ENCODE data around the gene NPHP3. TPM values are rescaled to one million over a fixed set of nuclear protein-coding genes. Genes with fewer than 3 reads are reported as not detected.
A peak's percentile ranks its signal among the peaks of the same experiment; 100 is the strongest.
"Not testable (repeated sequence)": the region's sequence is repeated elsewhere in the genome, so short reads cannot be mapped to it uniquely, and the experiment has no call there.

Gene NPHP3
- total and polyA plus RNA-seq, 2 experiments from 2014 or later, result 11.6 to 27.2 TPM

DNA sequence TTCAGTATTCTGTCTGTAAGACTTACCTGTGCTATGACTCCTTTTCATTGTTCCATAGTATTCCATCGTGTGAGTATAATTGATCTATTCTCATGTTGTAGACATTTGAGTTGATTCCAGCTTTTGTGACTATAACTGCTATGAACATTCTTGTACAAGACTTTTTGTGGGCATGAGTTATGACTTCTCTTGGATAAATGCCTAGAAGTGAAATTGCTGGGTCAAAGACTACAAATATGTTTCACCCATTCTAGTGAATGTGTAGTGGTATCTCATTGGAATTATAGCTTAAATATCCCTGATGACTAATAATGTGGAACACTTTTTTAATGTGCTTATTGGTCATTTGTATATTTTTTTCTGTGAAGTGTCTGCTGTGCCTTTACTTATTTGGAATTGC, 27.6 kb upstream of the NPHP3 start:
- Histone ChIP-seq H3K27me3 (replicated peaks; ENCODE audit: insufficient read depth) (no peaks in the 10 kb centered on the region), H3K9ac (no peak overlapping the region), H3K79me2 (ENCODE audit: insufficient read depth) (no peaks in the 10 kb centered on the region), H3K36me3 (ENCODE audit: low read depth) (no peaks in the 10 kb centered on the region), H3K9me3 (ENCODE audit: low read depth) (no peaks in the 10 kb centered on the region), H3K4me1 (ENCODE audit: insufficient read depth) (no peaks in the 10 kb centered on the region), H3K4me2 (ENCODE audit: unreplicated experiment) (no peak overlapping the region), H3F3A (ENCODE audit: insufficient read depth) (no peaks in the 10 kb centered on the region), H4K20me1 (ENCODE audit: insufficient read depth) (no peaks in the 10 kb centered on the region), H3K4me3 (no peak overlapping the region), H3K27ac (no peak overlapping the region), H2AFZ (no peak overlapping the region), H3K9me2 (ENCODE audit: insufficient read depth) (no peaks in the 10 kb centered on the region)
- WGBS, 2 experiments (ENCODE audit: low coverage in 1 of 2, low lambda C conversion rate in 2 of 2, missing lambda C conversion rate in 2 of 2), result 59% methylated on average over 1 of the region's 1 CpG
- TF ChIP-seq EZH2phosphoT487 (IDR thresholded peaks at IDR 0.05; ENCODE audit: insufficient read depth, low read depth) (no peak), EZH2 (IDR thresholded peaks at IDR 0.05; ENCODE audit: insufficient read depth, poor library complexity, severe bottlenecking) (no peak)
- in situ Hi-C loops (cut with MboI), result no loop called here
- peak; percentile 3 for DNase-seq

DNA sequence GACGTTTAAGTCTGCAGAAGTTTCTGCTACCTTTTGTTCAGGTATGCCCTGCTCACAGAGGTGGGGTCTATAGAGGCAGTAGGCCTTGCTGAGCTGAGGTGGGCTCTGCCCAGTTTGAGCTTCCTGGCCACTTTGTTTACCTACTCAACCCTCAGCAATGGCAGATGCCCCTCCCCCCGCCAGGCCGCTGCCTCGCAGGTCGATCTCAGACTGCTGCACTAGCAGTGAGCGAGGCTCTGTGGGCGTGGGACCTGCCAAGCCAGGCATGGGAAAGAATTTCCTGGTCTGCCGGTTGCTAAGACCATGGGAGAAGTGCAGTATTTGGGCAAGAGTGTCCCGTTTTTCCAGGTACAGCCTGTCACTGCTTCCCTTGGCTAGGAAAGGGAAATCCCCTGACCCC, 24.5 kb upstream of the NPHP3 start:
- H4K20me1 ChIP-seq (ENCODE audit: insufficient read depth); H3K9me3 ChIP-seq (ENCODE audit: low read depth); H3K9ac ChIP-seq; H3K4me2 ChIP-seq (ENCODE audit: unreplicated experiment); H3K27me3 ChIP-seq (replicated peaks; ENCODE audit: insufficient read depth); H3K36me3 ChIP-seq (ENCODE audit: low read depth); H3K4me1 ChIP-seq (ENCODE audit: insufficient read depth); H3K79me2 ChIP-seq (ENCODE audit: insufficient read depth); H3K27ac ChIP-seq; H3K4me3 ChIP-seq; H2AFZ ChIP-seq; H3F3A ChIP-seq (ENCODE audit: insufficient read depth); in situ Hi-C loops (cut with MboI); DNase-seq; H3K9me2 ChIP-seq (ENCODE audit: insufficient read depth): not testable (repeated sequence)
- 46 to 47% methylated on average over 9 of the region's 9 CpGs for WGBS, 2 experiments (ENCODE audit: low coverage in 1 of 2, low lambda C conversion rate in 2 of 2, missing lambda C conversion rate in 2 of 2)

DNA sequence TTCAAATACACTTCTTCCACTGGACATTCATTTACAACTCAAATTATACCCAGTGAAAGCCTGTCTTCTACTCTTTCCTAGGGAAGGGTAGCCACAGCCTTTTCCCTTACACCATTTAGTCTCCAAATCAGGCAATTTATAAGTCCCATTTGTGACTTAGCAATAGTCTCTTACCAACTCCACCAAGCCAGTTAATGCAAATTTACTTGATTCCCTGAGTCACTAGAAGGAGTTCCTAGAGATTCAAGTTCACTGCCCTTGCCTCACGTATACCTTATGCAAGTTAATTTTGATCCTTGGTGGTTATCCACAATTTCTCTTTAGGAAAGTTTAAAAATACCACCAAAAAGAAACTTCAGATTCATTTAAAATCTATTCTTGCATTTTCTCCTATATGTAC, 16.1 kb upstream of the NPHP3 start:
- no peak for DNase-seq
- no peaks in the 10 kb centered on the region for H3K79me2 ChIP-seq (ENCODE audit: insufficient read depth)
- H3K36me3 ChIP-seq (ENCODE audit: low read depth), result no peaks in the 10 kb centered on the region
- H3K4me3 ChIP-seq, result no peak overlapping the region
- in situ Hi-C loops (cut with MboI), result loop anchor here (10.0 kb wide), 2 partner anchors 306 to 686 kb away; no protein-coding TSS in a partner anchor
- no peaks in the 10 kb centered on the region for H3K9me3 ChIP-seq (ENCODE audit: low read depth)
- no peaks in the 10 kb centered on the region for H4K20me1 ChIP-seq (ENCODE audit: insufficient read depth)
- H3F3A ChIP-seq (ENCODE audit: insufficient read depth), result no peaks in the 10 kb centered on the region
- no peak overlapping the region for H3K9ac ChIP-seq
- H2AFZ ChIP-seq, result no peak overlapping the region
- no peak overlapping the region for H3K27ac ChIP-seq
- H3K4me1 ChIP-seq (ENCODE audit: insufficient read depth), result no peaks in the 10 kb centered on the region
- 61 to 65% methylated on average over 1 of the region's 1 CpG for WGBS, 2 experiments (ENCODE audit: low coverage in 1 of 2, low lambda C conversion rate in 2 of 2, missing lambda C conversion rate in 2 of 2)
- TF ChIP-seq EZH2 (IDR thresholded peaks at IDR 0.05; ENCODE audit: insufficient read depth, poor library complexity, severe bottlenecking) (no peak), EZH2phosphoT487 (IDR thresholded peaks at IDR 0.05; ENCODE audit: insufficient read depth, low read depth) (no peak)
- peaks cover 23% of the 10 kb centered on the region for H3K27me3 ChIP-seq (replicated peaks; ENCODE audit: insufficient read depth)
- H3K4me2 ChIP-seq (ENCODE audit: unreplicated experiment), result no peak overlapping the region
- H3K9me2 ChIP-seq (ENCODE audit: insufficient read depth), result no peaks in the 10 kb centered on the region

DNA sequence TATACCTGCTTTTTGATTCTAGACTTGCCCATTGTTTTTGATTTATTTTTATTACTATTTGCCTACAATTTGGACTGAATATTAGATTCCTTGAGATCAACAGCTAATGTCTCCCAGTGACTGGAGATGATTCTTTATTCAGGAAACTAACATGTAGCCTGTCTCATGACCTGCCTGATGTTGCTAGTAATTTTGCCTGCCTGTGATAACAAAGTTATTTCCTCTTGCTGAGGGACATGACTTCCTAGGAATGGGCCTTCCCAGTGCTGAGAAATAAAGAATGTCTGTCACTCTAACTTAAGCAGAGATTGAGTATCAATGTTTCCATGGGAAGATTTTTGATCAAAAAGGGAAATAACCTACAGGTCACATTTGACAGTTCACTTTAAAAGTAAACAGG, 13.4 kb upstream of the NPHP3 start:
- no peaks in the 10 kb centered on the region for H3F3A ChIP-seq (ENCODE audit: insufficient read depth)
- H3K27ac ChIP-seq, result no peak overlapping the region
- in situ Hi-C loops (cut with MboI), result loop anchor here (10.0 kb wide), 2 partner anchors 309 to 689 kb away; no protein-coding TSS in a partner anchor
- no peak for DNase-seq
- H3K9me3 ChIP-seq (ENCODE audit: low read depth), result no peaks in the 10 kb centered on the region
- H3K4me3 ChIP-seq, result no peak overlapping the region
- no peaks in the 10 kb centered on the region for H3K79me2 ChIP-seq (ENCODE audit: insufficient read depth)
- H3K4me2 ChIP-seq (ENCODE audit: unreplicated experiment), result no peak overlapping the region
- TF ChIP-seq EZH2 (IDR thresholded peaks at IDR 0.05; ENCODE audit: insufficient read depth, poor library complexity, severe bottlenecking) (no peak), EZH2phosphoT487 (IDR thresholded peaks at IDR 0.05; ENCODE audit: insufficient read depth, low read depth) (no peak)
- no peaks in the 10 kb centered on the region for H3K9me2 ChIP-seq (ENCODE audit: insufficient read depth)
- H3K27me3 ChIP-seq (replicated peaks; ENCODE audit: insufficient read depth), result peaks cover 23% of the 10 kb centered on the region
- no peak overlapping the region for H3K9ac ChIP-seq
- H2AFZ ChIP-seq, result no peak overlapping the region
- no peaks in the 10 kb centered on the region for H3K4me1 ChIP-seq (ENCODE audit: insufficient read depth)
- no peaks in the 10 kb centered on the region for H3K36me3 ChIP-seq (ENCODE audit: low read depth)
- no peaks in the 10 kb centered on the region for H4K20me1 ChIP-seq (ENCODE audit: insufficient read depth)

DNA sequence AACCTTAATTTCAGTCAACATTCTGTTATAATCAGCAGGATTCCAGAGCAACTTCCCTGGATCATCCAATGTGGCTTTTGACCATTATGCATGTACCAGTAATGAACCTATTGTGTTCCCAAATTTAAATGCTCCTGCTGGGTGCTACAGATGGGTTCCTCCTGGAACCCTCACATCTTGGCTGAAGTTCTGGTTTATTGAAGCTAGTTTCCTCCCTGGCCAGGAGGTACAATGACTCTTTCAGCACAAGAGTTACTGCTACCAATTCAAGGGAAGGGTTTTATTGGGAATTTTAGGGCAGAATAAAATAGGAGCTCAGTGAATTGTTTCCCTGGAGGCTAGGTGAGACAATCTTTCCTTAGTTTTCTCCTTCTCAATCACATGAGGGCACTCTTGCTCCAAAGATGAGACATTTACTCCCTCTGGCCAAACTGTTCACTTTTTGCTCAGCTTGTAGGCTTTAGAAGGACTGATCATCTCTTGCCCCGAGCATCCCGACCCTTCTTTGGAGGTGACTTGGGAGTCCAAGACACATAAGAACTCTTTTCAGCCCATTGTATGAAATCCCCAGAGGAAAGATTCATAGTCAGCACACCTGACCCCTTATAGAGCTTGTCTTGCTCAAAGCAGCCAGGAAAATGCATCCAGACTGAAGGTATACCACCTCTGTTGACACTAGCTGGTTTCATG, 8.8 kb upstream of the NPHP3 start:
- WGBS, 2 experiments (ENCODE audit: low coverage in 1 of 2, low lambda C conversion rate in 2 of 2, missing lambda C conversion rate in 2 of 2), result 0% methylated on average over 2 of the region's 2 CpGs
- no peak for TF ChIP-seq EZH2 (IDR thresholded peaks at IDR 0.05; ENCODE audit: insufficient read depth, poor library complexity, severe bottlenecking)
- no peak for TF ChIP-seq EZH2phosphoT487 (IDR thresholded peaks at IDR 0.05; ENCODE audit: insufficient read depth, low read depth)
- Histone ChIP-seq H3K36me3 (ENCODE audit: low read depth) (no peaks in the 10 kb centered on the region), H3K27ac (no peak overlapping the region), H3K27me3 (replicated peaks; ENCODE audit: insufficient read depth) (peaks cover 16% of the 10 kb centered on the region), H3K4me3 (no peak overlapping the region), H2AFZ (no peak overlapping the region), H3K4me2 (ENCODE audit: unreplicated experiment) (no peak overlapping the region), H3K4me1 (ENCODE audit: insufficient read depth) (no peaks in the 10 kb centered on the region), H3K9me3 (ENCODE audit: low read depth) (no peaks in the 10 kb centered on the region), H3K9me2 (ENCODE audit: insufficient read depth) (no peaks in the 10 kb centered on the region), H3F3A (ENCODE audit: insufficient read depth) (no peaks in the 10 kb centered on the region), H3K79me2 (ENCODE audit: insufficient read depth) (no peaks in the 10 kb centered on the region), H4K20me1 (ENCODE audit: insufficient read depth) (no peaks in the 10 kb centered on the region), H3K9ac (no peak overlapping the region)
- peak; percentile 72 for DNase-seq
- in situ Hi-C loops (cut with MboI), result loop anchor here (10.0 kb wide), 2 partner anchors 314 to 694 kb away; no protein-coding TSS in a partner anchor
